ENCODE data around the gene PHLPP1.

PHLPP1 gene

DNA sequence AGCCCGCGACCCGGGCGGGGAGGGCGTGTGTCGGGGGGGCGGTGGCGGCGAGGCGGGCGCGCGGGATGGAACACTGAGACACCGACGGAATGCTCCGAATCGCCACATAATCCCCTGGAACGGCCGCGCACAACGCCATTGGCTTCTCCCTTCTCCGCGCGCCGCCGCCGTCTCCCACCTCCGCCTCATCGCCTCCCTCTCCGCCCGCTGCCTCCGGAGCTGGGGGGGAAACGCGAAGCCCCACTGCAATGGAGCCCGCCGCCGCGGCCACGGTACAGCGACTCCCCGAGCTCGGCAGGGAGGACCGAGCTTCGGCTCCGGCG, at the start of gene PHLPP1:
PHLPP1 (plus strand) TSS at position 106 of the 323 bp plus-strand sequence; CDS start at position 249, 143 bp downstream.
- no peak for DNase-seq (ENCODE audit: low read depth, low spot score)
- peak within 1 kb of the TSS; percentile 76 for H3K4me3 ChIP-seq (ENCODE audit: low read depth, low read length)
- POLR2A ChIA-PET = no interaction called here
- CTCF ChIA-PET = interaction anchor here (0.5 to 4.1 kb wide), 26 partner anchors 10 to 301 kb away, joined by 3 to 29 read pairs (median 4); no protein-coding TSS in a partner anchor
- TF ChIP-seq, protein P1, sequence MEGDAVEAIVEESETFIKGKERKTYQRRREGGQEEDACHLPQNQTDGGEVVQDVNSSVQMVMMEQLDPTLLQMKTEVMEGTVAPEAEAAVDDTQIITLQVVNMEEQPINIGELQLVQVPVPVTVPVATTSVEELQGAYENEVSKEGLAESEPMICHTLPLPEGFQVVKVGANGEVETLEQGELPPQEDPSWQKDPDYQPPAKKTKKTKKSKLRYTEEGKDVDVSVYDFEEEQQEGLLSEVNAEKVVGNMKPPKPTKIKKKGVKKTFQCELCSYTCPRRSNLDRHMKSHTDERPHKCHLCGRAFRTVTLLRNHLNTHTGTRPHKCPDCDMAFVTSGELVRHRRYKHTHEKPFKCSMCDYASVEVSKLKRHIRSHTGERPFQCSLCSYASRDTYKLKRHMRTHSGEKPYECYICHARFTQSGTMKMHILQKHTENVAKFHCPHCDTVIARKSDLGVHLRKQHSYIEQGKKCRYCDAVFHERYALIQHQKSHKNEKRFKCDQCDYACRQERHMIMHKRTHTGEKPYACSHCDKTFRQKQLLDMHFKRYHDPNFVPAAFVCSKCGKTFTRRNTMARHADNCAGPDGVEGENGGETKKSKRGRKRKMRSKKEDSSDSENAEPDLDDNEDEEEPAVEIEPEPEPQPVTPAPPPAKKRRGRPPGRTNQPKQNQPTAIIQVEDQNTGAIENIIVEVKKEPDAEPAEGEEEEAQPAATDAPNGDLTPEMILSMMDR (IDR thresholded peaks at IDR 0.05; ENCODE audit: insufficient read depth, low read length, missing control alignments) = no peak

GRCh38 chr18:62669225-62669624, 46.1 kb upstream of the PHLPP1 start:
- CTCF ChIA-PET = no interaction called here
- H3K4me3 ChIP-seq (ENCODE audit: low read depth, low read length) = no peak overlapping the region
- TF ChIP-seq, protein P1 (IDR thresholded peaks at IDR 0.05; ENCODE audit: insufficient read depth, low read length, missing control alignments) = no peak
- POLR2A ChIA-PET = no interaction called here
- no peak for DNase-seq (ENCODE audit: low read depth, low spot score)

DNA sequence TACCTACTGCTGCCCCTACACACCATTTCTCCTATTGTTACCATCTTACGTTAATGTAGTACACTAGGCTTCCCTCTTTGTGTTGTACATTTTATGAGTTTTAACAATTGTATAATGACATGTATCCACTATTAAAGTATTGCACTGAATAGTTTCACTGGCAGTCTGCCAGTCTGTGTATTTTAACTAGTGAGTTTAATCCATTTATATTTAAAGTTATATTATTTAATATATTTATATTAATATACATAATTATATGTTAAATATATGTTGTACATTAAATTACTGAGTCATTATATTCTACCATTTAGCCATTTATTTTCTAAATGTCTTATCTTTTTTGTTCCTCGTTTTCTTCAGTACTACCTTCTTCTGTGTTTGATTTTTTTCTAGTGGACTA, 44.8 kb upstream of the PHLPP1 start:
- POLR2A ChIA-PET = no interaction called here

DNA sequence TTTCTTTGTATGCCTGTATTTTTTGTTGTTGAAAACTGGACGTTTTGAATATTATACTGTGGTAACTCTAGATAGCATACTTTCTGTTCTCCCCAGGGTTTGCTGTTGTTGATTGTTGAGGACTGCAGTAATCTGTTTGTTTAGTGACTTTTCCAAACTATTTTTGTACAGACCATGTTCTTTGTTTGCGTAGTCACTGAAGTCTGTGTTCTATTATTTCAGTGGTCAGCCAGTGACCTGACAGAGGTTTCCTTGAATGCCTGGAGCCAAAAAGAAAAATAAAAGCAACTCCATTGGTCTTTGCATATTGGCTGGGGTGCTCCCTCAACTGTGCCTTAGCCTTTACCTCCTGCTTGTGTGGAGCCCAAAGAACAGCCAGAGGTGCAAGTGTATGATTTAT, 42.7 kb upstream of the PHLPP1 start:
- POLR2A ChIA-PET = no interaction called here
- TF ChIP-seq, protein P1 (IDR thresholded peaks at IDR 0.05; ENCODE audit: insufficient read depth, low read length, missing control alignments) = no peak
- CTCF ChIA-PET = no interaction called here
- H3K4me3 ChIP-seq (ENCODE audit: low read depth, low read length) = no peak overlapping the region
- DNase-seq (ENCODE audit: low read depth, low spot score) = no peak

More for the DNA sequence above, 44.8 kb upstream of the PHLPP1 start:
- CTCF ChIA-PET = no interaction called here
- DNase-seq (ENCODE audit: low read depth, low spot score) = no peak
- H3K4me3 ChIP-seq (ENCODE audit: low read depth, low read length) = no peak overlapping the region
- TF ChIP-seq, protein P1 (IDR thresholded peaks at IDR 0.05; ENCODE audit: insufficient read depth, low read length, missing control alignments) = no peak

GRCh38 chr18:62678847-62679485, 36.4 kb upstream of the PHLPP1 start:
- no peak overlapping the region for H3K4me3 ChIP-seq (ENCODE audit: low read depth, low read length)
- TF ChIP-seq, protein P1 (IDR thresholded peaks at IDR 0.05; ENCODE audit: insufficient read depth, low read length, missing control alignments) = no peak
- ChIA-PET CTCF (no interaction called here), POLR2A (no interaction called here)
- no peak for DNase-seq (ENCODE audit: low read depth, low spot score)

- CTCF ChIA-PET = interaction anchor here (0.8 kb wide), 1 partner anchor 96 kb away, joined by 3 read pairs; no protein-coding TSS in a partner anchor
These were observed 33.0 kb upstream of the PHLPP1 start for GRCh38 chr18:62682371-62682770.

More at GRCh38 chr18:62682371-62682770, 33.0 kb upstream of the PHLPP1 start:
- TF ChIP-seq, protein P1 (IDR thresholded peaks at IDR 0.05; ENCODE audit: insufficient read depth, low read length, missing control alignments) = no peak
- no peak for DNase-seq (ENCODE audit: low read depth, low spot score)
- H3K4me3 ChIP-seq (ENCODE audit: low read depth, low read length) = no peak overlapping the region
- POLR2A ChIA-PET = no interaction called here

Measured in AG04449 (cell line).